Erythroblast (primary cell): ENCODE measurements around the gene ZFPM1.

Experiments used
- GATA1 ChIP-seq: IDR thresholded peaks from 2 replicates; pipeline ENCODE4 v1.6.1; 2011; ENCODE audit warnings: low read depth, mild to moderate bottlenecking, control low read depth, low read length, moderate library complexity
- POLR2A ChIP-seq: IDR thresholded peaks from 2 replicates; pipeline ENCODE4 v1.6.1; 2011; ENCODE audit warnings: mild to moderate bottlenecking, low read length

- TF ChIP-seq POLR2A (no peak), GATA1 (no peak)
Observed at GRCh38 chr16:88575251-88575650, 122.2 kb downstream of the ZFPM1 start.
